Lung (tissue), 12 donors: Measurements from ENCODE around the gene MMEL1. TPM values are rescaled to one million over a fixed set of nuclear protein-coding genes. Genes with fewer than 3 reads are reported as not detected.

Source experiments
- ATAC-seq: fragments of 200-7000 bp; cut with Tn5 transposase; one replicate; pipeline ENCODE4 v1.9.1; 2020; ENCODE audit warnings: moderate number of reproducible peaks; ENCODE audit not compliant: insufficient read depth, low FRiP score
- DNase-seq, 3 donors: peaks; one replicate each; pipeline ENCODE4 v3.0.0-alpha.2; 2013 to 2017
- H3K27ac ChIP-seq, 2 donors: one replicate each; pipeline ENCODE4 v1.5.1; 2013; ENCODE audit warnings: mild to moderate bottlenecking in 2 of 2, moderate library complexity in 2 of 2, control low read depth in 1 of 2, inconsistent platforms in 1 of 2, low read depth in 1 of 2, low read length in 1 of 2
- H3K27me3 ChIP-seq, 3 donors: one replicate each; pipeline ENCODE4 v1.5.1; 2013; ENCODE audit warnings: low read length in 2 of 3; ENCODE audit not compliant: control insufficient read depth in 3 of 3, insufficient read depth in 3 of 3
- H3K36me3 ChIP-seq, 4 donors: one replicate each; pipeline ENCODE4 v1.5.1; 2013; ENCODE audit warnings: low read length in 4 of 4, mild to moderate bottlenecking in 1 of 4, moderate library complexity in 1 of 4; ENCODE audit not compliant: control insufficient read depth in 4 of 4, insufficient read depth in 4 of 4
- H3K4me1 ChIP-seq, 5 donors: one replicate each; pipeline ENCODE4 v1.5.1; 2013; ENCODE audit warnings: low read length in 5 of 5, mild to moderate bottlenecking in 2 of 5, moderate library complexity in 1 of 5; ENCODE audit not compliant: control insufficient read depth in 5 of 5, insufficient read depth in 5 of 5
- H3K4me3 ChIP-seq: one replicate; pipeline ENCODE4 v1.5.1; 2013; ENCODE audit warnings: mild to moderate bottlenecking, control low read depth, moderate library complexity
- H3K9ac ChIP-seq, 2 donors: one replicate each; pipeline ENCODE4 v1.5.1; 2013; ENCODE audit warnings: low read length in 2 of 2, control low read depth in 1 of 2; ENCODE audit not compliant: insufficient read depth in 1 of 2
- H3K9me3 ChIP-seq, 4 donors: one replicate each; pipeline ENCODE4 v1.5.1; 2013; ENCODE audit warnings: low read length in 3 of 4, mild to moderate bottlenecking in 1 of 4, moderate library complexity in 1 of 4; ENCODE audit not compliant: control insufficient read depth in 4 of 4, insufficient read depth in 3 of 4
- whole genome bisulfite sequencing, 2 donors: extraction: QIAGEN DNeasy Blood & Tissue Kit; methylation state at CpG; one replicate each; pipeline ENCODE4 v1.1.7; 2013; 5-methylcytosine and 5-hydroxymethylcytosine counted together
- polyA plus RNA-seq, 2 donors: library from polyadenylated mRNA; stranded (reverse); fragments of 200-250 nt; gene quantifications; one replicate each; pipeline ENCODE4 v1.2.1, GENCODE V29; 2013
- total RNA-seq, 2 donors: library from RNA; depleted of rRNA in 1 of 2; stranded (reverse); fragments of >200 nt in 1 of 2; gene quantifications; one replicate each; pipeline ENCODE4 v1.2.1, GENCODE V29; 2014 to 2021
- TF ChIP-seq, protein P1 (sequence below): IDR thresholded peaks from 2 replicates; pipeline ENCODE4 v1.5.1; 2012; ENCODE audit warnings: mild to moderate bottlenecking; ENCODE audit errors: control extremely low read depth, extremely low read depth
- donor health status: control.
- donor health status: control.
- donor health status: Bipolar disorder and iron deficiency.
- donor health status: healthy.
- donor health status: DM: yes; HTN: yes; CAD: no.

The MMEL1 gene
- total and polyA plus RNA-seq, 4 donors = 4.0 to 8.4 (median 6.0) TPM

DNA sequence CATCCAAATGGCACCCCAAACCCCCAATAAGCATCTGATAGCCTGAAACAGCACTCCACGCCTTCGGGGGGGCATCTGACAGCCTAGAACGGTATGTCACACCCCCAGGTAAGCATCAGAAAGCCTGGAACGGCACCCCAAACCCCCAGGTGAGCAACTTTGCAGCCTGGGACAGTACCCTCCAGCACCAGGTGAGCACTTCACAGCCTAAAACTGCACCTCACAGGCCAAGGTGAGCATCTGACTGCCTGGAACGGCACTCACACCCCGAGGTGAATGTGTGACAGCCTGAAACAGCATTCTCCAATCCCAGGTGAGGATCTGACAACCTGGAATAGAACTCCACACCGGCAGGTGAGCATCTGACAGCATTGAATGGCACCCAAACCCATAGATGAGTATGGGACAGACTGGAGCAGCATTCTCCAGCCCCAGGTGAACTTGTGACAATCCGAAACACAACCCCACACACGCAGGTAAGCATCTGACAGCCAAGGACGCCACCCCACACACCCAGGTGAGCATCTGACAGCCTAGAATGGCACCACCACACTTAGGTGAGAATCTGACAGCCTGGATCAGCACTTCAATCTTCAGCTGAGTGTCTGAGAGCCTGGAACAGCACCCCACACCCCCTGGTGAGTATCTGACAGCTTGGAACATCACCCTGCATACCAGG lies 18.3 kb upstream of the MMEL1 start:
- Histone ChIP-seq H3K9ac (no peak overlapping the region), H3K9me3 (peaks cover 0 to 18% (median 8%) of the 10 kb centered on the region in 4 donors), H3K27ac (no peak overlapping the region), H3K27me3 (no peaks in the 10 kb centered on the region), H3K4me1 (no peaks in the 10 kb centered on the region), H3K4me3 (no peak overlapping the region), H3K36me3 (no peaks in the 10 kb centered on the region)
- DNase-seq (no peak), ATAC-seq (no peak)
- TF ChIP-seq, protein P1, sequence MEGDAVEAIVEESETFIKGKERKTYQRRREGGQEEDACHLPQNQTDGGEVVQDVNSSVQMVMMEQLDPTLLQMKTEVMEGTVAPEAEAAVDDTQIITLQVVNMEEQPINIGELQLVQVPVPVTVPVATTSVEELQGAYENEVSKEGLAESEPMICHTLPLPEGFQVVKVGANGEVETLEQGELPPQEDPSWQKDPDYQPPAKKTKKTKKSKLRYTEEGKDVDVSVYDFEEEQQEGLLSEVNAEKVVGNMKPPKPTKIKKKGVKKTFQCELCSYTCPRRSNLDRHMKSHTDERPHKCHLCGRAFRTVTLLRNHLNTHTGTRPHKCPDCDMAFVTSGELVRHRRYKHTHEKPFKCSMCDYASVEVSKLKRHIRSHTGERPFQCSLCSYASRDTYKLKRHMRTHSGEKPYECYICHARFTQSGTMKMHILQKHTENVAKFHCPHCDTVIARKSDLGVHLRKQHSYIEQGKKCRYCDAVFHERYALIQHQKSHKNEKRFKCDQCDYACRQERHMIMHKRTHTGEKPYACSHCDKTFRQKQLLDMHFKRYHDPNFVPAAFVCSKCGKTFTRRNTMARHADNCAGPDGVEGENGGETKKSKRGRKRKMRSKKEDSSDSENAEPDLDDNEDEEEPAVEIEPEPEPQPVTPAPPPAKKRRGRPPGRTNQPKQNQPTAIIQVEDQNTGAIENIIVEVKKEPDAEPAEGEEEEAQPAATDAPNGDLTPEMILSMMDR = no peak
- WGBS, 2 donors = 53 to 68% methylated on average over 10 of the region's 10 CpGs

DNA sequence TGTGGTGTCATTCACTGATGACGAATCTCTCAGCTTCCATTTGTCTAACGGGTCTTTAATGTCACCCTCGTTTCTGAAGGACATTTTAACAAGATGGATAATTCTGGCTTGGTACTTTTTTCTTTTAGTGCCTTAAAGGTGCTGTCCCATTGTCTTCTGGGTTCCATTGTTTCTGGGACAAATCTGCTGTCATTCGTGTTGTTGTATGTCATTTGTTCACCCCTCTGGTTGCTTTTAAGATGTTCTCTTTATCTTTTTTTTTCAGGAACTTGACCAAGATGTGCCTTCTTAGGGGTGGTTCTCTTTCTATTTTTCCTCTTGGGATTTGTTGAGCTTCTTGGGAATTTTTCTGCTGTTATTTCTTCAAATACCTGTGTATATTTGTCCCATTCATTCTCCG lies 14.0 kb upstream of the MMEL1 start:
- Histone ChIP-seq H3K4me3 (no peak overlapping the region), H3K9me3 (peaks cover 0 to 17% (median 3%) of the 10 kb centered on the region in 4 donors), H3K27me3 (no peaks in the 10 kb centered on the region), H3K9ac (no peak overlapping the region), H3K36me3 (no peaks in the 10 kb centered on the region), H3K27ac (no peak overlapping the region), H3K4me1 (peaks cover 0 to 11% (median 0%) of the 10 kb centered on the region in 5 donors)
- WGBS, 2 donors = 78 to 79% methylated on average over 5 of the region's 5 CpGs
- TF ChIP-seq, protein P1 = no peak
- no peak for ATAC-seq
- DNase-seq = no peak

GRCh38 chr1:2645776-2646175 lies 13.0 kb upstream of the MMEL1 start:
- Histone ChIP-seq H3K36me3 (no peaks in the 10 kb centered on the region), H3K9ac (no peak overlapping the region), H3K4me3 (no peak overlapping the region), H3K27me3 (no peaks in the 10 kb centered on the region), H3K9me3 (peaks cover 0 to 17% (median 3%) of the 10 kb centered on the region in 4 donors), H3K4me1 (peaks cover 0 to 16% (median 0%) of the 10 kb centered on the region in 5 donors), H3K27ac (no peak overlapping the region)
- TF ChIP-seq, protein P1 = no peak
- DNase-seq (no peak), ATAC-seq (no peak)
- 83 to 89% methylated on average over 11 of the region's 11 CpGs for WGBS, 2 donors
